Measurements from ENCODE around the gene PHF1.

Gene PHF1

GRCh38 chr6:33418690-33419291, 8.0 kb downstream of the PHF1 start:
- DNase-seq = no peak

- DNase-seq = no peak
These were observed 9.0 kb downstream of the PHF1 start, which contains the start of gene SYNGAP1 for GRCh38 chr6:33419580-33420490. SYNGAP1 (plus strand) TSS chr6:33420065; CDS start chr6:33420265, 200 bp downstream.

GRCh38 chr6:33420491-33421343, 9.9 kb downstream of the PHF1 start:
- DNase-seq = no peak

- DNase-seq = no peak
These were observed 10.5 kb downstream of the PHF1 start for GRCh38 chr6:33421344-33421643.

GRCh38 chr6:33423777-33424176, 13.0 kb downstream of the PHF1 start:
- no peak for DNase-seq

- no peak for DNase-seq
These were observed 14.2 kb downstream of the PHF1 start for GRCh38 chr6:33424855-33425667.

- no peak for DNase-seq
These were observed 15.1 kb downstream of the PHF1 start for GRCh38 chr6:33425668-33426577.

GRCh38 chr6:33426590-33427511, 16.0 kb downstream of the PHF1 start:
- DNase-seq = no peak

- no peak for DNase-seq
These were observed 16.9 kb downstream of the PHF1 start for GRCh38 chr6:33427585-33428223.

- no peak for DNase-seq
These were observed 17.6 kb downstream of the PHF1 start for GRCh38 chr6:33428224-33428965.

- no peak for DNase-seq
These were observed 18.3 kb downstream of the PHF1 start for GRCh38 chr6:33428966-33429749.

GRCh38 chr6:33429750-33430052, 18.9 kb downstream of the PHF1 start:
- DNase-seq = no peak

- DNase-seq = no peak
These were observed 19.5 kb downstream of the PHF1 start for GRCh38 chr6:33430334-33430733.

- no peak for DNase-seq
These were observed 20.4 kb downstream of the PHF1 start for GRCh38 chr6:33430991-33431879.

- DNase-seq = no peak
These were observed 21.2 kb downstream of the PHF1 start for GRCh38 chr6:33431880-33432541.

- DNase-seq = no peak
These were observed 21.7 kb downstream of the PHF1 start for GRCh38 chr6:33432546-33432945.

Data from NCI-H1417 treated with DMSO at 0.1 percent for 48 hours (cell line).